ENCODE results near the gene FAM118B.

DNA sequence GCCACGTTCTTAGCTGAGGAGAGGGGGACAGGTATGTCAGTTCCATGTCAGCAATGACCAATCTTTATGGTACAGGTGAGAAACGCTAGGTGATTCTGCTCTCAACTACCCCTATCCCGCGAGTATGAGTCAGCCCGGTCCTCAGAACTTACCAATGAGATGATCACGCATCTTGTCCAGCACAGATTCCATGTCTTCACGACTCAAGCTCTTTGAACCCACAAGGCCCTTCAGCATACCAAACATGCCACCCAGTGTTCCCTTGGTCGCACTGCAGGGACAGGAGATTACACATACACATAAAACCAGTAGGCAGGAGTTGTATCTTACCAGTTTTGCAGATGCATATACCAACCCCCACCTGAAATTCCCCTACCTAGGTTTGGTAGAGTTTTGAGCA is 54.2 kb downstream of the FAM118B start:
- TF ChIP-seq, protein P1, sequence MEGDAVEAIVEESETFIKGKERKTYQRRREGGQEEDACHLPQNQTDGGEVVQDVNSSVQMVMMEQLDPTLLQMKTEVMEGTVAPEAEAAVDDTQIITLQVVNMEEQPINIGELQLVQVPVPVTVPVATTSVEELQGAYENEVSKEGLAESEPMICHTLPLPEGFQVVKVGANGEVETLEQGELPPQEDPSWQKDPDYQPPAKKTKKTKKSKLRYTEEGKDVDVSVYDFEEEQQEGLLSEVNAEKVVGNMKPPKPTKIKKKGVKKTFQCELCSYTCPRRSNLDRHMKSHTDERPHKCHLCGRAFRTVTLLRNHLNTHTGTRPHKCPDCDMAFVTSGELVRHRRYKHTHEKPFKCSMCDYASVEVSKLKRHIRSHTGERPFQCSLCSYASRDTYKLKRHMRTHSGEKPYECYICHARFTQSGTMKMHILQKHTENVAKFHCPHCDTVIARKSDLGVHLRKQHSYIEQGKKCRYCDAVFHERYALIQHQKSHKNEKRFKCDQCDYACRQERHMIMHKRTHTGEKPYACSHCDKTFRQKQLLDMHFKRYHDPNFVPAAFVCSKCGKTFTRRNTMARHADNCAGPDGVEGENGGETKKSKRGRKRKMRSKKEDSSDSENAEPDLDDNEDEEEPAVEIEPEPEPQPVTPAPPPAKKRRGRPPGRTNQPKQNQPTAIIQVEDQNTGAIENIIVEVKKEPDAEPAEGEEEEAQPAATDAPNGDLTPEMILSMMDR (IDR thresholded peaks at IDR 0.05): no peak
- no peak for TF ChIP-seq POLR2A (IDR thresholded peaks at IDR 0.05)

Data from body of pancreas (tissue), 4 donors.